Measurements from ENCODE around the gene ANKRD33B. TPM values are rescaled to one million over a fixed set of nuclear protein-coding genes. Genes with fewer than 3 reads are reported as not detected.
"Not testable (repeated sequence)": the region's sequence is repeated elsewhere in the genome, so short reads cannot be mapped to it uniquely, and the experiment has no call there.

The ANKRD33B gene
- total RNA-seq, 1 experiment from 2014 or later, result 25.3 TPM

- intact Hi-C loops (cut with micrococcal nuclease; ENCODE audit: unreplicated experiment), result no loop called here
- no peak overlapping the region for H3K4me3 Mint-ChIP-seq (ENCODE audit: unreplicated experiment)
- no peak for DNase-seq
- Histone ChIP-seq H3K27me3 (replicated peaks; ENCODE audit: control insufficient read depth, insufficient read depth, low read length) (no peaks in the 10 kb centered on the region), H3K36me3 (ENCODE audit: control insufficient read depth, insufficient read depth, low read length) (no peaks in the 10 kb centered on the region), H3K4me1 (no peaks in the 10 kb centered on the region), H3K4me3 (ENCODE audit: low read depth, low read length) (no peak overlapping the region), H3K9me3 (no peaks in the 10 kb centered on the region)
- no peaks in the 10 kb centered on the region for H3K27me3 Mint-ChIP-seq (ENCODE audit: insufficient read depth, unreplicated experiment)
- TF ChIP-seq, protein P1, sequence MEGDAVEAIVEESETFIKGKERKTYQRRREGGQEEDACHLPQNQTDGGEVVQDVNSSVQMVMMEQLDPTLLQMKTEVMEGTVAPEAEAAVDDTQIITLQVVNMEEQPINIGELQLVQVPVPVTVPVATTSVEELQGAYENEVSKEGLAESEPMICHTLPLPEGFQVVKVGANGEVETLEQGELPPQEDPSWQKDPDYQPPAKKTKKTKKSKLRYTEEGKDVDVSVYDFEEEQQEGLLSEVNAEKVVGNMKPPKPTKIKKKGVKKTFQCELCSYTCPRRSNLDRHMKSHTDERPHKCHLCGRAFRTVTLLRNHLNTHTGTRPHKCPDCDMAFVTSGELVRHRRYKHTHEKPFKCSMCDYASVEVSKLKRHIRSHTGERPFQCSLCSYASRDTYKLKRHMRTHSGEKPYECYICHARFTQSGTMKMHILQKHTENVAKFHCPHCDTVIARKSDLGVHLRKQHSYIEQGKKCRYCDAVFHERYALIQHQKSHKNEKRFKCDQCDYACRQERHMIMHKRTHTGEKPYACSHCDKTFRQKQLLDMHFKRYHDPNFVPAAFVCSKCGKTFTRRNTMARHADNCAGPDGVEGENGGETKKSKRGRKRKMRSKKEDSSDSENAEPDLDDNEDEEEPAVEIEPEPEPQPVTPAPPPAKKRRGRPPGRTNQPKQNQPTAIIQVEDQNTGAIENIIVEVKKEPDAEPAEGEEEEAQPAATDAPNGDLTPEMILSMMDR (IDR thresholded peaks at IDR 0.05; ENCODE audit: insufficient read depth in 1 of 2, low read depth in 1 of 2, low read length in 1 of 2, severe bottlenecking in 1 of 2, unreplicated experiment in 1 of 2), result no peak
- no peaks in the 10 kb centered on the region for H3K4me1 Mint-ChIP-seq (ENCODE audit: low read depth, unreplicated experiment)
- ChIA-PET CTCF (interaction anchor here (2.9 kb wide), 1 partner anchor 178 kb away, joined by 25 read pairs; no protein-coding TSS in a partner anchor), POLR2A (no interaction called here)
- no peak overlapping the region for H3K27ac Mint-ChIP-seq (ENCODE audit: unreplicated experiment)
- peaks cover 10% of the 10 kb centered on the region for H3K9me3 Mint-ChIP-seq (ENCODE audit: unreplicated experiment)
- peaks cover 23% of the 10 kb centered on the region for H3K36me3 Mint-ChIP-seq (ENCODE audit: insufficient read depth, unreplicated experiment)
- BruUV-seq (replicated peaks), result no TSS peak
Measured at GRCh38 chr5:10630126-10630525, 66.3 kb downstream of the ANKRD33B start.

GRCh38 chr5:10630744-10631143 lies 66.9 kb downstream of the ANKRD33B start:
- not testable (repeated sequence) for BruUV-seq (replicated peaks)

GRCh38 chr5:10631316-10631996 lies 67.6 kb downstream of the ANKRD33B start:
- H3K4me1 ChIP-seq, result no peaks in the 10 kb centered on the region
- peaks cover 36% of the 10 kb centered on the region for H3K36me3 Mint-ChIP-seq (ENCODE audit: insufficient read depth, unreplicated experiment)
- CTCF ChIA-PET, result no interaction called here
- intact Hi-C loops (cut with micrococcal nuclease; ENCODE audit: unreplicated experiment), result no loop called here
- H3K36me3 ChIP-seq (ENCODE audit: control insufficient read depth, insufficient read depth, low read length), result no peaks in the 10 kb centered on the region
- H3K9me3 ChIP-seq, result no peaks in the 10 kb centered on the region
- H3K27ac Mint-ChIP-seq (ENCODE audit: unreplicated experiment), result no peak overlapping the region
- H3K27me3 Mint-ChIP-seq (ENCODE audit: insufficient read depth, unreplicated experiment), result no peaks in the 10 kb centered on the region
- no peak overlapping the region for H3K4me3 ChIP-seq (ENCODE audit: low read depth, low read length)
- TF ChIP-seq, protein P1 (IDR thresholded peaks at IDR 0.05; ENCODE audit: insufficient read depth in 1 of 2, low read depth in 1 of 2, low read length in 1 of 2, severe bottlenecking in 1 of 2, unreplicated experiment in 1 of 2), result no peak
- no TSS peak for BruUV-seq (replicated peaks)
- H3K9me3 Mint-ChIP-seq (ENCODE audit: unreplicated experiment), result peaks cover 10% of the 10 kb centered on the region
- no peak overlapping the region for H3K4me3 Mint-ChIP-seq (ENCODE audit: unreplicated experiment)
- no peaks in the 10 kb centered on the region for H3K27me3 ChIP-seq (replicated peaks; ENCODE audit: control insufficient read depth, insufficient read depth, low read length)
- DNase-seq, result no peak
- no peaks in the 10 kb centered on the region for H3K4me1 Mint-ChIP-seq (ENCODE audit: low read depth, unreplicated experiment)
- POLR2A ChIA-PET, result no interaction called here

More at GRCh38 chr5:10630744-10631143, 66.9 kb downstream of the ANKRD33B start:
- peaks cover 29% of the 10 kb centered on the region for H3K36me3 Mint-ChIP-seq (ENCODE audit: insufficient read depth, unreplicated experiment)
- H3K9me3 ChIP-seq; H3K36me3 ChIP-seq (ENCODE audit: control insufficient read depth, insufficient read depth, low read length); H3K27ac Mint-ChIP-seq (ENCODE audit: unreplicated experiment); DNase-seq; H3K4me3 Mint-ChIP-seq (ENCODE audit: unreplicated experiment); H3K4me1 Mint-ChIP-seq (ENCODE audit: low read depth, unreplicated experiment); CTCF ChIA-PET; H3K4me1 ChIP-seq; H3K4me3 ChIP-seq (ENCODE audit: low read depth, low read length); POLR2A ChIA-PET; intact Hi-C loops (cut with micrococcal nuclease; ENCODE audit: unreplicated experiment); H3K27me3 Mint-ChIP-seq (ENCODE audit: insufficient read depth, unreplicated experiment); H3K27me3 ChIP-seq (replicated peaks; ENCODE audit: control insufficient read depth, insufficient read depth, low read length): not testable (repeated sequence)
- H3K9me3 Mint-ChIP-seq (ENCODE audit: unreplicated experiment), result peaks cover 10% of the 10 kb centered on the region
